22Rv1 (cell line): ENCODE data around the gene UGT2B15.
"Not testable (repeated sequence)": the region's sequence is repeated elsewhere in the genome, so short reads cannot be mapped to it uniquely, and the experiment has no call there.

ENCODE experiments used
- CTCF ChIP-seq: fragments of 450-650 bp; IDR thresholded peaks from 2 replicates; pipeline ENCODE4 v1.5.1; 2017; ENCODE audit warnings: mild to moderate bottlenecking
- ZFX ChIP-seq: fragments of 450-650 bp; IDR thresholded peaks from 2 replicates; pipeline ENCODE4 v1.6.1; 2017; ENCODE audit warnings: antibody characterized with exemption, borderline replicate concordance

- peak; percentile 31; the same call in 1 of the 2 replicates for TF ChIP-seq CTCF
- TF ChIP-seq ZFX: not testable (repeated sequence)
Measured at GRCh38 chr4:68671217-68671616, 765 bp upstream of the UGT2B15 start.
